ENCODE data around the gene TUBA1C.
"Not testable (repeated sequence)": the region's sequence is repeated elsewhere in the genome, so short reads cannot be mapped to it uniquely, and the experiment has no call there.

The TUBA1C gene

DNA sequence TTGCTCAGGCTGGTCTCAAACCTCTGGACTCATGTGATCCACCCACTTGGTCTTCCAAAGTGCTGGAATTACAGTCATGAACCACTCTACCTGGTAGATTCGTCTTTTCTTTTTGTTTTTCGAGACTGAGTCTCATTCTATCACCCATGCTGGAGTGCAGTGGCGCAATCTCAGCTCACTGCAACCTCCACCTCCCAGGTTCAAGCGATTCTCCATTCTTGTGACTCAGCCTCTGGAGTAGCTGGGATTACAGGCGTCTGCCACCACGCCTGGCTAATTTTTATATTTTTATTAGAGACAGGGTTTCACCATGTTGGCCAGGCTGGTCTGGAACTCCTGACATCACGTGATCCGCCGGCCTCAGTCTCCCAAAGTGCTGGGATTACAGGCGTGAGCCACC is 9.4 kb upstream of the TUBA1C start:
- in situ Hi-C loops (cut with MboI; ENCODE audit: low sequenced_read_pairs) = not testable (repeated sequence)

DNA sequence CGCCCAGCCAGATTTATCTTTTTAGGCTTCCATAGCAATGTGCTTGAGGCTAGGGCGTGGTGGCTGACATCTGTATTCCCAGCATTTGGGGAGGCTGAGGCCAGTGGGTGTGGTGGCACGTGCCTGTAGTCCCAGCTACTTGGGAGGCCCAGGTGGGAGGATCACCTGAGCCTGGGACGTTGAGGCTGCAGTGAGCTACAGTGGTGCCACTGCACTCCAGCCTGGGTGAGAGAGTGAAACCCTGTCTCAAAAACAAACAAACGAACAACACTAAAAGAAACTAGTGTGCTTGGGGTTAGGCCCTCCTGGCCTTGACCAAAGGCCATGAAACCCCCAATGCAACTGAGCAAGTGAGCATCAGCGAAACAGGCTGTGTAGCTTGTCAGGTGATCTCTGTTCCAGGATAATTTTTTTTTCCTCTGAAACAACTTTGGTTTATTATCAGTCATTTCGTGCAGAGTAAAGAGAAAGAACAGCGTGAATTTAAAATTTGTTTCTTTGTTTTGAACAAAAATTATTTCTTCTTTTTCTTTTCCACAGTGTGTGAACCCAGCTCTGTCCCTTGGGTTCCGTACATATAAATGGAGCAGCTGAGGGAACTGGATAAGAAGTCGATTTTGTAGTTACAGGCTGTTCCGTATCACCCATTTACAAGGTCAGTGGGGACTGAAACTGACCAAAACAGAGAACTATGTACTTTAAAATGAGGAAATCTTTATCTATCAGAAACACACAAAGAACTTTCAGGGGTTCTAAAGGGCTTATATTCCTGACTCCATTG is 8.8 kb upstream of the TUBA1C start:
- in situ Hi-C loops (cut with MboI; ENCODE audit: low sequenced_read_pairs) = no loop called here

DNA sequence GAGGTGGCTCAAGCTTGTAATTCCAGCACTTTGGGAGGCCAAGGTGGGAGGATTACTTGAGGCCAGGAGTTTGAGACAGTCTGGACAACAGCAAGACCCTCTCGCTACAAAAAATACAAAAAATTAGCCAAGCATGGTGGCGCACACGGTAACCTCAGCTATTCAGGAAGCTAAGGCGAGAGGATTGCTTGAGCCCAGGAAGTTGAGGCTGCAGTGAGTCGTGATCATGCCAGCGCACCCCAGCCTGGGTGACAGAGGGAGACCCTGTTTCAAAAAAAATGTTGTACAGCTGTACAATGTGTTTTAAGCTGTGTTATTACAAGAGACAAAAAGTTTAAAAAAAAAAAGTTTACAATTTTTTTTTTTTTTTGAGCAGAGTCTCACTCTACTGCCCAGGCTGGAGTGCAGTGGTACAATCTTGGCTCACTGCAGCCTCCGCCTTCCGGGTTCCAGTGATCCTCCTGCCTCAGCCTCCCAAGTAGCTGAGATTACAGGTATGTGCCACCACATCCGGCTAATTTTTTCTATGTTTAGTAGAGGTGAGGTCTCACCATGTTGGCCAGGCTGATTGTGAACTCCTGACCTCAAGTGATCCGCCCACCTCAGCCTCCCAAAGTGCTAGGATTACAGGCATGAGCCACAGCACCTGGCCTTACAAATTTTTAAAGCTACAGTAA is 7.2 kb upstream of the TUBA1C start:
- in situ Hi-C loops (cut with MboI; ENCODE audit: low sequenced_read_pairs) = not testable (repeated sequence)

DNA sequence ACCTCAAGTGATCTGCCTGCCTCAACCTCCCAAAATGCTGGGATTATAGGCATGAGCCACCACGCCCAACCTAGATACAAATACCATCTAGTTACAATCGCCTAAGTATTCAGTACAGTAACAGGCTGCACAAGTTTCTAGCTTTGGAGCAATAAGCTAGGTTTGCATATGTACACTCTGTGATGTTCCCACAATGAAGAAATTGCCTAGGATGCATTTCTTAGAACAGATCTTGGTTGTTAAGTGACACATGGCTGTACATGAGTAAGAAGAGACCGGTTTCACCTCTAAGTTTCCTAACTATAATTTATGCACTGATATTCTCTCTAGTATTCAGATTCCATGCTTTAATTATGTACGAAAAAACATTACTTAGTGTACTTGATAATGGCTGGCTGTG is 5.4 kb upstream of the TUBA1C start:
- in situ Hi-C loops (cut with MboI; ENCODE audit: low sequenced_read_pairs) = no loop called here

DNA sequence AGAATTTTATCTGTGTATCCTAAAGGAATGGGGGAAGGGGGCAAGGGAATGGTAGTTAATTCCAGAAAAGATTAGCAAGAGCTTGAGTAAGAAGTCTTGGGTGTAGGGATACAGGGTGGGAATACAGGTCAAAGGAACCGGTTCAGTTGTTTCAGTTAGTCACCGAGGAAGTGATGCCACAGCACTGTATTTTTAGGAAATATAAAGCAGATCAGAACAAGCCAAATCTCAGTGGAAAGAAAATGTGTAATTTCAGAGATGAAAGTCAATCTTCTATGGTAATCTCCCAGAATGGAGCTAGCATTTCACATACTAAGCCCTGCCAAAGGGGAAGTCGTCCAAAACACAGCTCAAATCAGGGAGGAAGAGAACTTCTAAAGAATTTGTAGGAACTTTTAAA is 4.7 kb upstream of the TUBA1C start:
- in situ Hi-C loops (cut with MboI; ENCODE audit: low sequenced_read_pairs) = no loop called here

DNA sequence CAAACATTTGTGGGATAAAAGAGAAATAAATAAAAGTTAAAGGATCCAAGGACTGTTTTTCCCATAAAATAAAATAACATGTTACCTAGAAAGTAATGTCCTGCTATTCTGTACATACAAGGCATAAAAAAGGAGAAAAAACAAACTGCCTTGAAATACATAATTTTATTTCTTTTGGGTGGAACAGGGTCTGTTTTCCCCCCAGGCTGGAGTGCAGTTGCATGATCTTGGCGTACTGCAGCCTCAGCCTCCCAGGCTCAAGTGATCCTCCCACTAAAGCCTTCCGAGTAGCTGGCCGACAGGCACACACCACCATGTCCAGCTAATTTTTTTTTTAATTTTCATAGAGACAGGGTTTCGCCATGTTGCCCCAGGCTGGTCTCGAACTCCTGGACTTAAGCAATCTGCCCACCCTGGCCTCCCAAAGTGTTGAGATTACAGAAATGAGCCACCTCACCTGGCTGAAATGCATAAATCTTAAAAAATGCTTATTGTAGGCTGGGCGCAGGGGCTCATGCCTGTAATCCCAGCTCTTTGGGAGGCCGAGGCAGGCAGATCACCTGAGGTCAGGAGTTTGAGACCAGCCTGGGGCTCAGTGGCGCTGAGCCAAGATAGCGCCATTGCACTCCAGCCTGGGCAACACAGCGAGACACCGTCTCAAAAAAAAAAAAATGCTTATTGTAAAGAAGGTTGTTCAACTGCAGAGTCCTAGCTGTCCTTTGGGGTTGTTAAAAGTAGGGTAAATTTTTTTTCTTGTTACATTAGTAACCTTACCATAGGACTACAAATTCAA is 4.1 kb upstream of the TUBA1C start:
- in situ Hi-C loops (cut with MboI; ENCODE audit: low sequenced_read_pairs) = no loop called here

DNA sequence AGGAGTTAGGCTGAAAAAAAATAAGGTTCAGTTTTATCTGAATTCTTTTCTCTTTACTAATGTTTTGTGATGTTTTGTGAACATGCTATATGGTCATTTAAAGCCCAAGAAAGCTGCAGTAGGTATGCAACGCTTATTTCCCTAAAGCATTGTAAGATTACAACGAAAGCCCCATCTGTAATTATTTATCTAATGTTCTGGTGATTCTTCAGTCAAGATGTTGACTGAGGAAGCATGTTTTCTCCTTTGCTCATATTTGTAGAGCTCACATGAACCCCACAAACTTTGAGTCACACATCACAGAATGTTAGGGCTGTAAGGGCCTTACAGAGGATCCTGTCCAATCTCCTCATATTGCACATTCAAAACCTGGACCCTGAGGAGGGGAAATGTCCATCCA is 3.2 kb upstream of the TUBA1C start:
- in situ Hi-C loops (cut with MboI; ENCODE audit: low sequenced_read_pairs) = no loop called here

DNA sequence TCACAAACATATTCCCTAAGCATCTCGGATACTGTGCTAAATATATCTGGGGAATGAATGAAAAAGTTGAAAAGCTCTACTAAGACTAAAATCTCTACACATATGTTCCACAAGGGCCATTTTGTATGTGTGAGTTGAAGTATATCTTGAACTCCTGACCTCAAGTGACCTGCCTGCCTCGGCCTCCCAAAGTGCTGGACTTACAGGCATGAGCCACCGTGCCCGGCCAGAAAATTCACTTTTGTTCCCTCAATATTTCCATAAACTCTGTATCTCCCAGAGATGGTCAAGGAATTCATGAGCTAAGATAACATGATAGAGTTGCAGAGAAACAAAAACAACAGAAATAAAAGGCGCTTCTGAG is 1.5 kb upstream of the TUBA1C start:
- in situ Hi-C loops (cut with MboI; ENCODE audit: low sequenced_read_pairs) = no loop called here

DNA sequence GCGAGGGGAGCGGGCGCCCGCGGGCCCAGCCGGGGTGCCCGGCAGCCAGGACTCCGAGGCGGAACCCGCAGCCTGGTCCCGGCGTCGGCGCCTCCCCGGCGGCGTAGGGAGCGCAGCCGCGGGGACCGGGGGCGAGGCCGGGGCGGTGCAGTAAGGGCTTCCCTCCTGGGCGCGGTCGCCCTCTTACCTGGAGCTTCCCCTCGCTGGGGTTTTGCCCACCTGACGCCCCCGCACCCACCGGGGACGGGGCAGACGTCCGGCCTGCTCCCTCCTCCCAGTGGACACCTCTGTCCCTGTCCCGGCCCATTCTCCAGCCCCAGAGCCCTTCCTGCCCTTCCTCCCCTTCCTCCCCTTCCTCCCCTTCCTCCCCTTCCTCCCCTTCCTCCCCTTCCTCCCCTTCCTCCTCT is 413 bp upstream of the TUBA1C start:
- in situ Hi-C loops (cut with MboI; ENCODE audit: low sequenced_read_pairs) = no loop called here

DNA sequence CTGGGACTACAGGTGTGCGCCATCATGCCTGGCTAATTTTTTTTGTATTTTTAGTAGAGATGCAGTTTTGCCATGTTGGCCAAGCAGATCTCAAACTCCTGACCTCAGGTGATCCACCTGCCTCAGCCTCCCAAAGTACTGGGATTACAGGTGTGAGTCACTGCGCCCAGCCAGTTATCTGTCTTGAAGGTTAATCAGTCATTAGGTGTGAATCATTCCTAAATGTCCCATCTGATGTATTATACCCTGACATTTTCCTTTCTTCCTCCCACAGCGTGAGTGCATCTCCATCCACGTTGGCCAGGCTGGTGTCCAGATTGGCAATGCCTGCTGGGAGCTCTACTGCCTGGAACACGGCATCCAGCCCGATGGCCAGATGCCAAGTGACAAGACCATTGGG is 4.3 kb downstream of the TUBA1C start:
- in situ Hi-C loops (cut with MboI; ENCODE audit: low sequenced_read_pairs) = not testable (repeated sequence)

DNA sequence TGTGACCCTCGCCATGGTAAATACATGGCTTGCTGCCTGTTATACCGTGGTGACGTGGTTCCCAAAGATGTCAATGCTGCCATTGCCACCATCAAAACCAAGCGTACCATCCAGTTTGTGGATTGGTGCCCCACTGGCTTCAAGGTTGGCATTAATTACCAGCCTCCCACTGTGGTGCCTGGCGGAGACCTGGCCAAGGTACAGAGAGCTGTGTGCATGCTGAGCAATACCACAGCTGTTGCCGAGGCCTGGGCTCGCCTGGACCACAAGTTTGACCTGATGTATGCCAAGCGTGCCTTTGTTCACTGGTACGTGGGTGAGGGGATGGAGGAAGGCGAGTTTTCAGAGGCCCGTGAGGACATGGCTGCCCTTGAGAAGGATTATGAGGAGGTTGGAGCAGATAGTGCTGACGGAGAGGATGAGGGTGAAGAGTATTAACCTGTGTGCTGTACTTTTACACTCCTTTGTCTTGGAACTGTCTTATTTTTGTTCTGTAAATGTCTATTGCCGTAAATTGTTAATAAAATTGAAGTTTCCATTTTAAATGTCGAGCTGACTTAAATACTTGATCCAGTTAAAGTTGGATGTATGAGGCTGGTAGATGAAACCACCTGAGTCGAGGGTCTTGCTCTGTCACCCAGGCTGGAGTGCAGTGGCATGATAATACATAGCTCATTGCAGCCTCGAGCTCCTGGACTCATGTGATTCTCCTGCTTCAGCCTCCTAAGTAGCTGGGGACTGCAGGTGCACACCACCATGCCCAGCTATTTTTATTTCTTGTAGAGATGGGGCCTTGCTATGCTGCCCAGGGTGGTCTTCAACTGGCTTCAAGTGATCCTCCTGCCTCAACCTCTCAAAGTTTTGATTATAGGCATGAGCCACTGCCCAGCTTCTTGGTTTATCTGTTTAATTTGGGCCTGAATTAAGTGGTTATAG is 8.2 kb downstream of the TUBA1C start:
- in situ Hi-C loops (cut with MboI; ENCODE audit: low sequenced_read_pairs) = no loop called here

DNA sequence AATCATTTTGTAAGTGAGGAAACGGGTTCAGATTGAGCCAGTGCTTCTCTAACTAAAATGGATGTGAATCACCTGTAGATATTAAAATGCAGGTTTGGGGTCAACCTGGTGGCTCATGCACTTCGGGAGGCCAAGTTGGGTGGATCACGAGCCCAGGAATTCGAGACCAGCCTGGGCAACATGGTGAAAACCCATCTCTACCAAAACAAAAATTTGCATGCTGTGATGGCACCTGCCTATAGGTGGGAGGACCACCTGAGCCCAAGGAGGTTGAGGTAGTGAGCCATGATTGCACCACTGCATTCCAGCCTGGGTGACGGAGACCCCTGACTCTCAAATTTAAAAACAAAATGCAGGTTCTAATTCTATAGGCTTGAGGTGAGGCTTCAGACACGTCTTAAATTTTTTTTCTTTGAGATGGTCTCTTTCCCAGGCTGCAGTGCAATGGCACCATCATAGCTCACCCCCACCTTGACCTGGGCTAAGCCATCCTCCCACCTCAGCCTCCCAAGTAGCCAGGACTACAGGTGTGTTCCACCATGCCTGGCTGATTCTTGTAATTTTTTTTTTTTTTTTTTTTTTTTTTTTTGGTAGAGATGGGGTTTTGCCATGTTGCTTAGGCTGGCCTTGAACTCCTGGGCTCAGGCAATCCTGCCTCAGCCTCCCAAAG is 9.0 kb downstream of the TUBA1C start:
- in situ Hi-C loops (cut with MboI; ENCODE audit: low sequenced_read_pairs) = no loop called here

DNA sequence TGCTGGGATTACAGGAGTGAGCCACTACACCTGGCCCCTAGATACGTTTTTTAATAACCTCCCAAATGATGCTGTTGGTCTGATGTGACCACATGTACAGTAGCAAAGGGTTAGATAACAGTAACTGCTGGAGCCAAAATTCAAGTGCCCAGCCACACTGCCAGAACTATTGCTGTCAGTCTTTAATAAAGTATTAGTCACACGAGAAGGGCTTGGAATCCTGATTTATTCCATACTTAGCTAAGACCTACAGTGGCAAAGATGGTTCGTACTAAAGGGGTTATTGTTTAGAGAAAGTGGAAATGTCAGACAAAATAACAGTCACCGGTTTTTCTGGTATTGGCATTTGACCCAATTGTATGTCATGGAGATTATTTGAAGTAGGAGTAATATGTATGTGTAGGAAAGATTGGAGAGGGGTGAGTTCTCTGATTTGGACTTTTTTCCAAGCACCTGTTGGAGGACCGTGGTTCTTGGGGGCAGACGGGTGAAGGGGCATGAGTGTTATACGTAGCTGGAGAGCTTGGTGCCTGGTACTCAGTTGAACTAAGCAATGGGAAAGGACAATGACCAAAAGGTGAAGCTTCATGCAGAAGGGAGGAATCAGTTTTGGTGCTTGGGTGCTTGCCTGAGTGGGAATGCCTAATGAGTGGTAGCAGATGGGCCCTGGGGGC is 9.7 kb downstream of the TUBA1C start:
- in situ Hi-C loops (cut with MboI; ENCODE audit: low sequenced_read_pairs) = no loop called here

DNA sequence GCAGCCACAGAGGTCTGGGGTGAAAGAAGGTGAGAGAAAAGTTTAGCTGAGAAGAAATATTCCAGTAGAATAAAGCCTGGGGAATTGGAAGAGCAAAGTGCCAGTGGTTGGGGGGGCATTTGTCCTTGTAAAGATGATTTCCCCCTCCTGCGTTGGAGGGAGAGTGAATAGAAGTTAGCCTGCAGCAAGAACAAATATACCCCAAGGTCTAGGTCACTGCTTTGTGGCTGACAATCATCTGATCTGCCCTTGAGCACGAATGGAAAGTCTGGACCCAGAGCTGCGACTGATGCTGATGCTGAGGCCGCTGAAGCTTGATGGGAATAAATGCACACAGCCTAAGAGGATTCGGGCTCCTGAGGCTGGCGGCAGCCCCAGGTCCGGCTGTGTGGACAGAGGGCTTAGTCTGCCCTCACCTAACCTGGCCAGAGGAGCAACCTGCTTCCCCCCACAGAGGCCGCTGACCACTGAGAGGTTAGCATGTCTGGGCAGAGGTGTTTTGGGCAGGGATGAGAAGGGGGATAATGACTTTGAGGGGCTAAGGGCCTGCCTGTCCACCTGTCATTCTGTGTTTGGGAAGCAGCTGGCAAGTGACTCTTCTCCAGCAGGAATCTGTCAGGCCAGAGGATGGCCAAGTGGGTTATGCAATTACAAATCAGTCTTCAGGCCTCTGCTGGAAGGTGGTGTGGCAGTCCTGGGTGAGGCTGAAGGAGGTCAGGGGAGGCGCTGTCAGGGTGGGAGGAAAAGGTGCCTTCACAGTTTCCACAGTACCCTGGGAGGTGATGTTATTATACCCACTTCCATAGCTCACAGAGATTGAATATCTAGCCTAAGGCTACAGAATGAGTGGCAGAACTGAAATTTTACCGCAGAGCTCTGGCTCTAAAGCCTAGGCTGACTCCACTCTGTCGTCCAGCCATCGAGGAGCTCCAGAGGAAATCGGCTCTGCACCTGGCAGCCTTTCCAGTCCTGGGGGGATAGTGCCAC is 11.7 kb downstream of the TUBA1C start:
- in situ Hi-C loops (cut with MboI; ENCODE audit: low sequenced_read_pairs) = no loop called here

DNA sequence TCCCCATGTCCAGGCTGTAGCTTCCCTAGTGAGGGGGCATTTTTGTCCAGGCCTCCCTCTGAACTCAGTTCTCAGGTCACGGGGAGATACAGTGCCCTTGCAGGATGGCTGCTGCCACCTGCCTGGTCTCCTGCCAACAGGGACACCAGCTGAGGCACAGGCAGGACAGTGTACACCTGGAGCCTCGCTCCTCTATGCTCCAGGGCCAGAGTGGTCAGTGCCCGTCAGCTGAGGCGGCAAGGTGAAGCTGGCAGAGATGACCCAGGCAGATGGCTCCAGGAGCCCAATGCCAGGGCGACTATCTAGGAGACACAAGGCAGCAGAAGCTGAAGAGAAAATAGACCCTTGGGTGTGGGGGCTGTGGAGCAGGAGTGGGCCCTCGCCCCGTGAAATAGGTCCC is 12.6 kb downstream of the TUBA1C start:
- in situ Hi-C loops (cut with MboI; ENCODE audit: low sequenced_read_pairs) = no loop called here

DNA sequence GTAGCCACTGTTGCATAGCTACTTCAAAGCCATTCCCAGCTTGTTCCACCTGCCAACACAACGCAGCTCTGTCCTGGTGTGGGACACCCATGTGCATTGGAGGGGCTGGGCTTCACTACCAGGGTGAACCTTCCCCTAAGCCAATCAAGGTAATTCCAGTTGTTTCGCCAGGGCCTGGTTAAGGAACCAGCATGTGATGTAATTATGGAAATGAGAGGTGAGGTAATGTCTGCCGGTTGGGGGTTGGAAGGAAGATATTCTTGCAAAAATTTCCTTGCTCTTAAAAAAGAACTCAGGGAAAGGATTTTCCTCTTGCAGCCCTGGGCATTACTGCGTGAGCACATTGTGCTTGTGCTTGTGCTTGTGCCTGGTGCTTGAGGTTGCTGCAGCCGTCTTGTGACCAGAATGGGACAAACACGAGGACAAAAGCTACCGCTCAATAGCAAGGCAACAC is 14.9 kb downstream of the TUBA1C start:
- in situ Hi-C loops (cut with MboI; ENCODE audit: low sequenced_read_pairs) = no loop called here

DNA sequence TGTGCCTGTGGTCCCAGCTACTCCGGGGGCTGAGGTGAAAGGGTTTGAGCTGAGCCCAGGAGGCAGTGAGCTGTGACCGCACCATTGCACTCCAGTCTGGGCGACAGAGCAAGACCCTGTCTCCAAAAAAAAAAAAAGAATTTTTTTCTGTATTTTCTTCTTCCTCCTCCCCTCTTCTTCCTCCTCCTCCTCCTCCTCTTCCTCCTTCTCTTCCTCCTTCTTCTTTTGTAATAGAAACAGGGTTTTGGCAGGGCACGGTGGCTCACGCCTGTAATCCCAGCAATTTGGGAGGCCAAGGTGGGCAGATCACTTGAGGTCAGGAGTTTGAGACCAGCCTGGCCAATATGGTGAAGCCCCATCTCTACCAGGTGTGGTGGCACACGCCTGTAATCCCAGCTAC is 15.7 kb downstream of the TUBA1C start:
- in situ Hi-C loops (cut with MboI; ENCODE audit: low sequenced_read_pairs) = not testable (repeated sequence)

DNA sequence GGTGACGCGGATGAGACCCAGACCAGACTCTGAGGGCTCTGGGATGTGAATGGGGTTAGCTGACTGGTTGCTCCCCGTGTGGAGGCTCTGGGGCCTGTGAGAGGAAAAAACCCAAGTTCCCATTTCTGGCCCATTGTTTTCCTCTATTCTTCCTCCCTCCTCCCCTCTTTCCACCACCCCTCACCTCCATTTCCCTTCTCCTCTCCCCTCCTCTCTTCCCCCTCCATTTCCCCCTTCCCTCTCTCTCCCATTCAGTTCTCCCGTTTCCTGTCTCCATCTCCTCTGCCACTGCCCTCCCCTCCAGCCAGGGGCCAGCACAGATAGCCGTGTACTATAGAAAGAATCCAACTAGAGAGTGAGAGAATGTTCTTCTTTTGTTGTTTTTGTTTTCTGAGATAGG is 17.4 kb downstream of the TUBA1C start:
- in situ Hi-C loops (cut with MboI; ENCODE audit: low sequenced_read_pairs) = no loop called here

Data from hTERT RPE-1 (cell line).